H9 (cell line): ENCODE results near the gene UBE2Q2. TPM values are rescaled to one million over a fixed set of nuclear protein-coding genes. Genes with fewer than 3 reads are reported as not detected.
A peak's percentile ranks its signal among the peaks of the same experiment; 100 is the strongest.

ENCODE experiments used
- DNase-seq: peaks from one replicate; pipeline ENCODE4 v3.0.0-alpha.2; 2017
- H2AFZ ChIP-seq: one replicate; pipeline ENCODE4 v1.6.1; 2013; ENCODE audit warnings: mild to moderate bottlenecking, low read length, control low read depth, moderate library complexity
- H2AK5ac ChIP-seq: 2 replicates; pipeline ENCODE4 v1.6.1; 2013; ENCODE audit warnings: low read length, control low read depth, mixed read lengths; ENCODE audit not compliant: insufficient read length
- H2BK120ac ChIP-seq: one replicate; pipeline ENCODE4 v1.6.1; 2013; ENCODE audit warnings: low read depth, mild to moderate bottlenecking, low read length, control low read depth, inconsistent platforms; ENCODE audit not compliant: poor library complexity, severe bottlenecking
- H2BK12ac ChIP-seq: 2 replicates; pipeline ENCODE4 v1.6.1; 2013; ENCODE audit warnings: low read length, control low read depth, mixed read lengths, low read depth; ENCODE audit not compliant: insufficient read length
- H2BK15ac ChIP-seq: 2 replicates; pipeline ENCODE4 v1.6.1; 2013; ENCODE audit warnings: low read depth, low read length, control low read depth
- H2BK20ac ChIP-seq: one replicate; pipeline ENCODE4 v1.6.1; 2013; ENCODE audit warnings: low read depth, mild to moderate bottlenecking, low read length, control low read depth, inconsistent platforms; ENCODE audit not compliant: poor library complexity, severe bottlenecking
- H2BK5ac ChIP-seq: 2 replicates; pipeline ENCODE4 v1.6.1; 2013; ENCODE audit warnings: low read length, control low read depth, mixed read lengths; ENCODE audit not compliant: insufficient read length
- H3K14ac ChIP-seq: 2 replicates; pipeline ENCODE4 v1.6.1; 2013; ENCODE audit warnings: low read length, control low read depth; ENCODE audit not compliant: insufficient read depth
- H3K18ac ChIP-seq: 2 replicates; pipeline ENCODE4 v1.6.1; 2013; ENCODE audit warnings: low read depth, mild to moderate bottlenecking, mixed read lengths, low read length, control low read depth; ENCODE audit not compliant: insufficient read length
- H3K23ac ChIP-seq: 2 replicates; pipeline ENCODE4 v1.6.1; 2013; ENCODE audit warnings: low read length, control low read depth, mixed read lengths, low read depth; ENCODE audit not compliant: insufficient read length
- H3K23me2 ChIP-seq: 2 replicates; pipeline ENCODE4 v1.6.1; 2013; ENCODE audit warnings: low read depth, mild to moderate bottlenecking, mixed read lengths, low read length, control low read depth; ENCODE audit not compliant: insufficient read length, poor library complexity, severe bottlenecking
- H3K27ac ChIP-seq: 2 replicates; pipeline ENCODE4 v1.5.1; 2013; ENCODE audit warnings: low read length, control low read depth, mixed read lengths, low read depth; ENCODE audit not compliant: insufficient read length
- H3K27me3 ChIP-seq: 2 replicates; pipeline ENCODE4 v1.6.1; 2013; ENCODE audit warnings: low read length, control low read depth, inconsistent platforms; ENCODE audit not compliant: insufficient read depth
- H3K4ac ChIP-seq: 2 replicates; pipeline ENCODE4 v1.6.1; 2013; ENCODE audit warnings: low read depth, mild to moderate bottlenecking, control low read depth, inconsistent platforms, low read length, moderate library complexity
- H3K4me1 ChIP-seq: 2 replicates; pipeline ENCODE4 v1.6.1; 2013; ENCODE audit warnings: low read length, control low read depth, inconsistent platforms; ENCODE audit not compliant: insufficient read depth
- H3K4me2 ChIP-seq: 2 replicates; pipeline ENCODE4 v1.6.1; 2013; ENCODE audit warnings: low read length, control low read depth, mixed read lengths; ENCODE audit not compliant: insufficient read length, insufficient read depth
- H3K56ac ChIP-seq: 2 replicates; pipeline ENCODE4 v1.6.1; 2013; ENCODE audit warnings: low read depth, mild to moderate bottlenecking, mixed read lengths, low read length, control low read depth; ENCODE audit not compliant: insufficient read length
- H3K79me1 ChIP-seq: 2 replicates; pipeline ENCODE4 v1.6.1; 2013; ENCODE audit warnings: low read depth, mild to moderate bottlenecking, moderate library complexity, low read length, control low read depth, inconsistent platforms; ENCODE audit not compliant: insufficient read depth, poor library complexity, severe bottlenecking
- H3K79me2 ChIP-seq: 2 replicates; pipeline ENCODE4 v1.6.1; 2013; ENCODE audit warnings: low read length, control low read depth, inconsistent platforms; ENCODE audit not compliant: insufficient read depth
- H3K9ac ChIP-seq: 2 replicates; pipeline ENCODE4 v1.6.1; 2013; ENCODE audit warnings: low read length, control low read depth, mixed read lengths; ENCODE audit not compliant: insufficient read length; ENCODE audit errors: extremely low read depth
- H3K9me3 ChIP-seq: one replicate; pipeline ENCODE4 v1.6.1; 2013; ENCODE audit warnings: low read depth, low read length, inconsistent platforms; ENCODE audit not compliant: control insufficient read depth
- H3T11ph ChIP-seq: one replicate; pipeline ENCODE4 v1.6.1; 2013; ENCODE audit warnings: mild to moderate bottlenecking, low read length, control low read depth, inconsistent platforms
- H4K20me1 ChIP-seq: one replicate; pipeline ENCODE4 v1.6.1; 2013; ENCODE audit not compliant: control insufficient read depth, insufficient read length, insufficient read depth
- H4K5ac ChIP-seq: 2 replicates; pipeline ENCODE4 v1.6.1; 2013; ENCODE audit warnings: low read depth, mild to moderate bottlenecking, mixed read lengths, low read length, control low read depth; ENCODE audit not compliant: insufficient read length
- H4K8ac ChIP-seq: replicated peaks from 2 replicates; pipeline ENCODE4 v1.6.1; 2013; ENCODE audit warnings: low read length, control low read depth, mixed read lengths, low read depth; ENCODE audit not compliant: insufficient read length
- H4K91ac ChIP-seq: 2 replicates; pipeline ENCODE4 v1.6.1; 2013; ENCODE audit warnings: low read depth, mild to moderate bottlenecking, moderate library complexity, mixed read lengths, low read length, control low read depth; ENCODE audit not compliant: insufficient read length
- H3K27ac Mint-ChIP-seq, 3 experiments: 2 replicates in 2 of 3; 3 replicates in 1 of 3; pipeline ENCODE4 v1.8.0; 2020 to 2021; ENCODE audit warnings: mixed read lengths in 3 of 3, mild to moderate bottlenecking in 1 of 3, moderate library complexity in 1 of 3
- H3K27me3 Mint-ChIP-seq: 2 replicates; pipeline ENCODE4 v1.8.0; 2021; ENCODE audit warnings: low read depth, mild to moderate bottlenecking, moderate library complexity, mixed read lengths
- H3K36me3 Mint-ChIP-seq, 3 experiments: 2 replicates in 2 of 3; 3 replicates in 1 of 3; pipeline ENCODE4 v1.8.0; 2020 to 2021; ENCODE audit warnings: low read depth in 3 of 3, mixed read lengths in 3 of 3; ENCODE audit not compliant: insufficient read depth in 1 of 3
- H3K4me1 Mint-ChIP-seq, 2 experiments: 2 replicates each; pipeline ENCODE4 v1.8.0; 2020; ENCODE audit warnings: mixed read lengths in 2 of 2
- H3K4me3 Mint-ChIP-seq, 2 experiments: 2 replicates in 1 of 2; 3 replicates in 1 of 2; pipeline ENCODE4 v1.8.0; 2020 to 2021; ENCODE audit warnings: mild to moderate bottlenecking in 2 of 2, mixed read lengths in 2 of 2, moderate library complexity in 1 of 2
- H3K9me3 Mint-ChIP-seq, 2 experiments: 2 replicates in 1 of 2; 3 replicates in 1 of 2; pipeline ENCODE4 v1.8.0; 2020; ENCODE audit warnings: mild to moderate bottlenecking in 2 of 2, mixed read lengths in 2 of 2, moderate library complexity in 1 of 2
- CTCF ChIP-seq: fragments of 200-600 bp; sonication (generic); conservative IDR thresholded peaks from 3 replicates; pipeline ENCODE4 v1.8.0; 2021; ENCODE audit warnings: antibody characterized with exemption, mild to moderate bottlenecking
- WGBS: extraction: QIAGEN DNeasy Blood & Tissue Kit; methylation state at CpG from one replicate; pipeline ENCODE4 v1.1.7; 2013; ENCODE audit warnings: missing lambda C conversion rate, low lambda C conversion rate, mixed read lengths; ENCODE audit not compliant: insufficient read length; ENCODE audit errors: extremely low coverage; 5-methylcytosine and 5-hydroxymethylcytosine counted together
- total RNA-seq: library from RNA; stranded (reverse); gene quantifications from 2 replicates; pipeline ENCODE4 v1.2.1, GENCODE V29; 2021

UBE2Q2 gene
- total RNA-seq, 1 experiment from 2014 or later, result 29.6 TPM

- no CpG with 5 or more reads among the region's 8 CpGs for WGBS
- Histone ChIP-seq H3K4me2 (peak overlapping the region; percentile 86), H2BK5ac (no peak overlapping the region), H3K23ac (no peak overlapping the region), H3K27me3 (no peaks in the 10 kb centered on the region), H3K23me2 (peaks cover 3% of the 10 kb centered on the region), H4K8ac (no peak overlapping the region), H3K9ac (peak overlapping the region; percentile 10), H3K27ac (peak overlapping the region; percentile 36), H3K14ac (no peak overlapping the region), H2AFZ (no peak overlapping the region), H2BK12ac (no peak overlapping the region), H3K79me1 (peaks cover 5% of the 10 kb centered on the region), H2AK5ac (no peak overlapping the region), H4K5ac (no peak overlapping the region), H2BK120ac (no peak overlapping the region), H3K79me2 (peaks cover 9% of the 10 kb centered on the region; the same call in 1 of the 2 replicates), H3T11ph (no peak overlapping the region), H4K91ac (no peak overlapping the region), H2BK15ac (no peak overlapping the region), H2BK20ac (no peak overlapping the region), H3K4me1 (peaks cover 2% of the 10 kb centered on the region), H3K56ac (no peak overlapping the region), H4K20me1 (no peaks in the 10 kb centered on the region), H3K4ac (no peak overlapping the region), H3K18ac (no peak overlapping the region), H3K9me3 (no peaks in the 10 kb centered on the region)
- no peaks in the 10 kb centered on the region for H3K9me3 Mint-ChIP-seq
- peak; percentile 90 for DNase-seq
- peak overlapping the region; percentile 91 to 99 (median 98) for H3K27ac Mint-ChIP-seq
- no peaks in the 10 kb centered on the region; the same call in 1 of the 2 replicates for H3K27me3 Mint-ChIP-seq
- peak overlapping the region; percentile 46 to 73 for H3K4me3 Mint-ChIP-seq
- peaks cover 34 to 36% of the 10 kb centered on the region in 2 experiments for H3K4me1 Mint-ChIP-seq
- H3K36me3 Mint-ChIP-seq, result peaks cover 19 to 32% (median 30%) of the 10 kb centered on the region in 3 experiments
- no peak for TF ChIP-seq CTCF
These were observed 58.9 kb downstream of the UBE2Q2 start for GRCh38 chr15:75902129-75902557.
